GM12875 (cell line): Measurements from ENCODE around the gene CA10.

ENCODE experiments used
- H3K4me3 ChIP-seq: one replicate; pipeline ENCODE4 v1.5.1; 2011; ENCODE audit warnings: low read depth, low read length, control low read depth
- CTCF ChIP-seq: IDR thresholded peaks from 2 replicates; pipeline ENCODE4 v1.5.1; 2011; ENCODE audit warnings: low read depth, mild to moderate bottlenecking, control low read depth, inconsistent platforms, low read length, moderate library complexity, borderline replicate concordance; ENCODE audit not compliant: insufficient read depth

The CA10 gene

GRCh38 chr17:51941272-51941671 lies 217.2 kb downstream of the CA10 start:
- no peak for TF ChIP-seq CTCF
- no peak overlapping the region for H3K4me3 ChIP-seq

GRCh38 chr17:51937264-51937663 lies 221.2 kb downstream of the CA10 start:
- H3K4me3 ChIP-seq: no peak overlapping the region
- no peak for TF ChIP-seq CTCF

DNA sequence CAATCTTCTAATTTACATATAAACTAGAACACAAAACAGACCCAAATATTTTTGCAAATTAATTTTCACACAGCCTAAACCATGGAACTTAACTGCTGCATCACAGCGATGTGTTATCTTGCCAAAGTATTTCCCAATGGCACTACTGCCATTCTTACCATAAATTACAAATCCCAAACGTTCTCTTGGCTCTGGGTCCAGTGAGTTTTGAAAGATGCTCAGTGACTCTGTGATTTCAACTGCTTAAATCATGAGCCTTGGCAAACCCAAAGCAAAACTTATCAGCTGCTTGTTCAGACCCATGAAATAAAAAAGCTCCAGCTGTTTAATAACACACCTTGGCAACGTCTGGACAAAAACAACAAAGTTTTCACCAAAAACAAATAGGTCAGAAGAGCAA lies 223.0 kb downstream of the CA10 start:
- no peak overlapping the region for H3K4me3 ChIP-seq
- no peak for TF ChIP-seq CTCF

DNA sequence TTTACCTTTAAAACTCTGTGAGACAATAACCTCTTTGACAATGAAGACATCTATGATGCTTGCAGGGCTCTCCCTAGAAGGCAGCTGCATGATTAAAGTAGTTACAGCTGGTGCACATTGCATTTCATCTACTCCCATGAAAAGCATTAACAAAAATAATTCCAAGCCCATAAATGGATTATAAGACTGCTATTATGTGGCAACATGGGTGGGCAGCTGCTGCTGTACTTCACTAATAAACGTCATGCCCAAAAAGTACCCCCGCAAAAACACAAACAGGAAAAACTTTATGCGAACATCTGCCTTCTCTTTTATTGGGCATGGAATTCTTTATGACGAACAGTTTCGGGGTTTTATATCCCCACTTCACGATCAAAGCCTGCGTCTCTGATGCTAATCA lies 224.9 kb downstream of the CA10 start:
- no peak overlapping the region for H3K4me3 ChIP-seq
- TF ChIP-seq CTCF: no peak

- no peak for TF ChIP-seq CTCF
- H3K4me3 ChIP-seq: no peak overlapping the region
These were observed 232.1 kb downstream of the CA10 start for GRCh38 chr17:51926448-51926847.

GRCh38 chr17:51921500-51921899 lies 237.0 kb downstream of the CA10 start:
- no peak for TF ChIP-seq CTCF
- H3K4me3 ChIP-seq: no peak overlapping the region

GRCh38 chr17:51914577-51914976 lies 243.9 kb downstream of the CA10 start:
- no peak for TF ChIP-seq CTCF
- H3K4me3 ChIP-seq: no peak overlapping the region
